HG02623 (cell line): ENCODE results near the gene ITPKB.

Experiments used
- ATAC-seq: cut with Tn5 transposase; IDR thresholded peaks from one replicate; pipeline ENCODE4 v1.9.1; 2021; ENCODE audit warnings: moderate library complexity; ENCODE audit not compliant: unreplicated experiment

ITPKB gene

GRCh38 chr1:226708342-226708780 is 30.7 kb downstream of the ITPKB start:
- ATAC-seq: no peak

- no peak for ATAC-seq
These were observed 32.4 kb downstream of the ITPKB start for GRCh38 chr1:226706684-226707083.

- ATAC-seq: no peak
These were observed 34.7 kb downstream of the ITPKB start for GRCh38 chr1:226704169-226704937.

GRCh38 chr1:226702957-226703831 is 35.9 kb downstream of the ITPKB start:
- peak; percentile 70 for ATAC-seq

GRCh38 chr1:226702318-226702956 is 36.6 kb downstream of the ITPKB start:
- ATAC-seq: no peak

GRCh38 chr1:226700861-226701260 is 38.2 kb downstream of the ITPKB start:
- no peak for ATAC-seq

GRCh38 chr1:226699166-226699565 is 39.9 kb downstream of the ITPKB start:
- no peak for ATAC-seq

- ATAC-seq: no peak
These were observed 40.4 kb downstream of the ITPKB start for GRCh38 chr1:226698659-226699058.

- no peak for ATAC-seq
These were observed 41.0 kb downstream of the ITPKB start for GRCh38 chr1:226697929-226698544.

- no peak for ATAC-seq
These were observed 41.7 kb downstream of the ITPKB start for GRCh38 chr1:226697151-226697928.

GRCh38 chr1:226696547-226696946 is 42.5 kb downstream of the ITPKB start:
- ATAC-seq: no peak

GRCh38 chr1:226695335-226695900 is 43.7 kb downstream of the ITPKB start:
- ATAC-seq: no peak

- no peak for ATAC-seq
These were observed 46.3 kb downstream of the ITPKB start for GRCh38 chr1:226692823-226693222.

GRCh38 chr1:226692051-226692792 is 46.9 kb downstream of the ITPKB start:
- ATAC-seq: no peak

- no peak for ATAC-seq
These were observed 47.8 kb downstream of the ITPKB start for GRCh38 chr1:226691247-226691646.

- ATAC-seq: no peak
These were observed 48.6 kb downstream of the ITPKB start for GRCh38 chr1:226690460-226690982.

- no peak for ATAC-seq
These were observed 50.3 kb downstream of the ITPKB start for GRCh38 chr1:226688808-226689207.

- no peak for ATAC-seq
These were observed 50.9 kb downstream of the ITPKB start for GRCh38 chr1:226688056-226688748.
